ENCODE results near the gene SEMA5A.

Gene SEMA5A

DNA sequence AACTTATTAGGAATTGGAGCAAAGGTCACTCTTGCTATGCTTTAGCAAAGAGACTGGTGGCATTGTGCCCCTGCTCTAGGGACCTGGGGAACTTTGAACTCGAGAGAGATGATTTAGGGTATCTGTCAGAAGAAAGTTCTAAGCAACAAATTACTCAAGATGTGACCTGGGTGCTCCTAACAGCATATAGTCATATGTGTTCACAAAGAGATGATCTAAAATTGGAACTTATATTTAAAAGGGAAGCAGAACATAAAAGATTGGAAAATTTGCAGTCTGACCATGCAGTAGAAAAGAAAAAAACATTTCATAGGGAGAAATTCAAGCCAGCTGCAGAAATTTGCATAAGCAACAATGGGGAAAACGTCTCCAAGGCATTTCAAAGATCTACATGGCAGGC lies 68.3 kb downstream of the SEMA5A start:
- no peak for DNase-seq (ENCODE audit: low spot score)

DNA sequence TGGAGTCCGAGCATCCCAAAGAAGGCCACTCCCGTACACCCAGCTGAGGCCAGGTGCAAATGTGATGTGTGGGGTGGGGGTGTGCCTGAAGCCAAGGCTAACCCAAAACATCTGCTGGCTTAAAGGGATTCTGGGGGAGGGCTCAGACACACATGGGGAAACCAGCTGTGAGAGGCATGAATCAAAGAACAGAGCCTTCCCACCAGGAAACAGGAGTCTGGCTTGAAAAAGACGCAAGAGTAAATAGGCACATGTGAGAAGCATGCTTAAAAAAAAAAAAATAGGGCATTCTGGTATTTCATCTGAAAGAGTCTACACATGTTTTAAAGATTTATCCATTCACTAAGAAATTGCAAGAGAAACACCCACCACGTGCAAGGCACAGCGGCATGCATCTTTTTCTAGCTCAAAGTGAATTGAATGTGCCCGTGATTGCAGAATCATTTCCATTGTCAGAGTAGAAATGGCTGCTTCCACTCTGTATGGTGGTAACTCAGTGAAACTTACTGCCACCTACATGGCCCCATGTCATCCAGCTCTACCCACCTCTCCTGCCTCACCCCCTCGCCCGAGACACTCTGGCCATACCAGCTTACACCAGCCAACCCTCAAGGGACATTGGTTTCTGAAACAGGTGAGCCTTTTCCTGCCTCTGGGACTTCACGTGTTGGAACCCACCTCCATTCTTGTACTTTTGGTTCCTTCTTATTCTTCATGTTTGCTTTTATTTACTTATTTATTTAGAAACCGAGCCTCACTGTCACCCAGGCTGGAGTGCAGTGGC lies 71.5 kb downstream of the SEMA5A start:
- DNase-seq (ENCODE audit: low spot score), result no peak

DNA sequence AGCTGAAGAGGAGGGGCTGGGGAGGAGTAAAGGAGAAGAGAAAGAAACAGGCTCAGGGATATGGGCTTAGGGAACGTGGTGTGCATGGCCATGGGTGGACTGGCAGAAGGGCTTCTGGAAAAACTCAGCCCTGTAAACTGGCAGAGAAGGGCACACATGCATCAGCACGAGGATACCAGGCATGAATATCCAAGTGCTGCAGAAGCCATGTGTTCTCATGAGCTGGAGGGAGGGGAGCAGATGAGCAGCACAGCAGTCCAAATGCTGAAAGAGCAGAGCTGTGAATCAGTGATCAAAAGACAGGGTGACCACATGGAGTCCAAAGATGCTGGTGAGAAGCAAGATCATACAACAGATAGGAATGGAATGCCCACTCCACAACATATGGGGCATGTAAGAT lies 72.3 kb downstream of the SEMA5A start:
- DNase-seq (ENCODE audit: low spot score), result no peak

DNA sequence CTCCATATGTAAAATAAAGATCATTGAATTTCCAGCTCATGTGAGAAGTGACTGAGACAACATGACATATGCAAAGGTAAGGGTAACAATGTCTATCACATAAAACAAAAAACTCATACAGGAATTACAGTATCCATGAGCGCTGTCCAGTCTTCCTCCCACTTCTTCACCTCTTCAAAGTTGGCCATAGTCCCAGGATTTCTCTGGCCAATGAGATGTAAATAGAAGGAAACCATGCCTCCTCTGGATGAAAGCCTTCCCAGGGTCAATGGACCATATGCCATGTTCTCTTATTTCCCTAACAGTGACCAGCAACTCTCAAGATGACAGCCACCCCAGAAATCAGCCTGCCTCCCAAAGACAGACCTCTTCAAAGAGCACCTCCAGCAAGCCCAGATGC lies 75.5 kb downstream of the SEMA5A start:
- DNase-seq (ENCODE audit: low spot score), result no peak

DNA sequence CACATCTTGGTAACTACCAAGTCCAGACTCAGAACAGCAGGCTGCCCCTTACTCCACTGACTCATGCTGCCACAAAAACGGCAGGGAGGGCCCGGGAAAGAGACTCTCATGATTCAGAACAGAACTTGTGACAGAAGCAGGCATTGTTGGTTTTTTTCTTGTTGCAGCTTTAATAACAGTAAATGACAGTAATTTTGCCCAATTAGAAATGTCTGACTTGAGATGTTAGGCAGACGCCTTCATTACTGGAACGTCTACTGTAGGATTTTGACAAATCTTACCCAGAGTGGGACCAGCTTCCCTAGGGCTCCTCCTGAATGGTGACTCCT lies 77.9 kb downstream of the SEMA5A start:
- no peak for DNase-seq (ENCODE audit: low spot score)

DNA sequence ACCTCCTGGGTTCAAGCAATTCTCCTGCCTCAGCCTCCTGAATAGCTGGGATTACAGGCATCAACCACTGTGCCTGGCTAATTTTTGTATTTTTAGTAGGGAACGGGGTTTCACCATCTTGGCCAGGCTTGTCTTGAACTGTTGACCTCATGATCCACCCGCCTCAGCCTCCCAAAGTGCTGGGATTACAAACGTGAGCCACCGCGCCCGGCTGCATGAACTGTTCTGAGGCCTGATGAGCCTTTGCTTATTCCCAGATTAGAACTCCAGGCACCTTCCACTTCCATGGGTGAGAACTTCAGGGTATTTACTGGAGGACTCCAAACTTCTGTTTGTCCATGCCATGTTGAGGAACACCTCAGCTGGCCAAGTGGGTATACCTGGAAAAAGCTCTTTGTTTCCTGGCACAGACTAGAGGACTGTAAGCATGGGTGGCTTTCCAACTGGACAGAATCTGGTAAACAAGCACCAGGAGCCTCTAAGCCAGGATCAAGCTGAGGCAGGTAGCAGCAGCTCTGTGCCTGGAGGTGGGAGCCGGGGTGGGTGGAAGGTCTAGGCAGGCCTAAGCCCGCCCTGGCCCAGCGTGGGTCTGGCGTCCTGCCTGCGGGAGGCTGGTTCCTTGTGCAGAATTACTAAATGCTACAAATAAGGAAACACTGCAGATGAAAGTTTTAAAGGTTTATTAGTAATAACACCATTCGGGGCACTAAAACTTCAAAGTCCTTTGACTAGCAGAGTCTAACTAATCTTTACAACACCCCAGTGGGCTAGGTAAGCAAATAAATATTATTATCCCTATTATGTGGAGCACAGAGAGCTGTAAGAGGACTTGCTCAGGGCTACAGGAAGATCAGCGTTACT lies 78.4 kb downstream of the SEMA5A start:
- DNase-seq (ENCODE audit: low spot score), result no peak

DNA sequence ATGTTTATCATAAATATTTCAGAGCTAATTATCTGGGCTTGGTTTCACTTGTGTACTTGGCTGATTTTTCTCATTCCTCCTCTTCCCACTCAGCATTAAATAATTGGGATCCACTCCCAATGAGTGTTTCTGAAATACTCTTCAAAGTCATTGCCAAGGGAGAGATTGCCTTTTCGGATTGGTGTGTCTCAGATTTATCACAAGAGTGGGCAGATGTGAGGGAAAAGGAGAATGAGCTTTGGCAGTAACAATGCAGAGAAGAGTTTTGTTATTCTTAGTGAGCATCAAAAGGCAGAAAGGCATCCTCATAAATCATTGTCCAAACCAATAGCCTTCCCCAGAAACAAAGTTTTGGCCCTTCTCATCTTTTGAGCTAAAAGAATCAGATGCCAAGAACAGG lies 79.2 kb downstream of the SEMA5A start:
- DNase-seq (ENCODE audit: low spot score), result no peak

DNA sequence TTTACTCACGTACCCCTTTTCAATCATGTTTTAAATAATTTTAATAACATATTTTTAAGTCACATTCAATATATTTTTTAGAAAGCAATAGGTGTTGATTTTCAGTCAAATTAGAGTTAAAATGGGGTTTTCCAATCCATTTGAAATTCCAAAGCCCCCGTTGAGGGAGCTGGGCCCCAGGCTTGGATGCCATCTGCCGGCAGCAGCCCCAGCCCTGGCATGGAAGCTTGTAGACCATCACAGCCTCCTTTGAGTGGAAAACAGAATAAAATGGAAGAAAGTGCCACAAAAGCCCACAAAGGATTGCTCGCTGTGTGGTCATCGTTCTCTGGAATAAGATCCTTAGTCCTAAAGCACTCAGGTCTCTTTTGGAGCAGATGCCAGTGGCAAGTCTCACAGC lies 81.4 kb downstream of the SEMA5A start:
- no peak for DNase-seq (ENCODE audit: low spot score)

DNA sequence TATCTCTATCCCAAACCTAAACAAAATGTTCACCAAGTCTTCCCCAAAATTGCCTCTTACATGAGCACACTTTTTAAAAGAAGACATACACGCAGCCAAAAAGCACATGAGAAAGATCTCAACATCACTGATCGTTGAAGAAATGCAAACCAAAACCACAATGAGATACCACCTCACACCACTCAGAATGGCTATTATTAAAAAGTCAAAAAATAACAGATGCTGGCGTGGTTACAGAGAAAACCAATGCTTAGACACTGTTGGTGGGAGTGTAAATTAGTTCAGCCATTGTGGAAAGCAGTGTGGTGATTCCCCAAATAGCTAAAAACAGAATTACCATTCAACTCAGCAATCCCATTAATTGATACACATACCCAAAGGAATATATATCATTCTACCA lies 83.8 kb downstream of the SEMA5A start:
- no peak for DNase-seq (ENCODE audit: low spot score)

DNA sequence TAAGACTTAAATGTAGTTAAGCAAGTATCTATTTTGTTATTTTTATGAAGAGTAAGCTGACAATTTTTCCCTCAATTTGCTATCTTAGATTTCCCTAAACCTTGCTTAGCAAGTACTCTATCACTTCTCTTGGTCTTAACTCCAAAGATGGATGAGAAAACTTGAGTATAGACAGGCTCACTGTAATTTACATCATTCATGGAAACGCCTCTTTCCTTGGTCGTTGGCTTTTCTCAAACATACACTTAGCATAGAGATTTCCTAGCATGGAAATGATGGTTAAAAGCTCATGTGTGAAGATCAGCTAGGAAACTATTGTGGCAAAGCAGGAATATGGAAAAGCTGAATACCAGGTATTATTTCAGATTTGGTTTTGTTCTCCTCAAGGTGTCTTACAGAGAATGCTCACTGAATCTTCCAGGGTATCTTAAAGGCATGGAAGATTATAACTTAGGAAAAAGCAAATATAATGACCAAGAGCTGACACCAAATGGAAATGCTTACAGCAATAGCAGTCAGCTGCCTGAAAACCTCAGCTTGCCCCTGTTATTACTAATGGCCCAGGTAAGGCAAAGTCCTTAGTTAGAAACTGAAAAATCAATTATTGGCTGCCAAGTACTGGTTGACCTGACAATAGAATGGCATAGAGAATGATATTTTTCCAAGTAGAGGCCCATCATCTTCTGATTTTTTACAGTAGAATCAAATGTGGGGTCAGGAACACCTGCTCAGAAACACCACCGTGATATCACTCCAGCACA lies 84.8 kb downstream of the SEMA5A start:
- no peak for DNase-seq (ENCODE audit: low spot score)

DNA sequence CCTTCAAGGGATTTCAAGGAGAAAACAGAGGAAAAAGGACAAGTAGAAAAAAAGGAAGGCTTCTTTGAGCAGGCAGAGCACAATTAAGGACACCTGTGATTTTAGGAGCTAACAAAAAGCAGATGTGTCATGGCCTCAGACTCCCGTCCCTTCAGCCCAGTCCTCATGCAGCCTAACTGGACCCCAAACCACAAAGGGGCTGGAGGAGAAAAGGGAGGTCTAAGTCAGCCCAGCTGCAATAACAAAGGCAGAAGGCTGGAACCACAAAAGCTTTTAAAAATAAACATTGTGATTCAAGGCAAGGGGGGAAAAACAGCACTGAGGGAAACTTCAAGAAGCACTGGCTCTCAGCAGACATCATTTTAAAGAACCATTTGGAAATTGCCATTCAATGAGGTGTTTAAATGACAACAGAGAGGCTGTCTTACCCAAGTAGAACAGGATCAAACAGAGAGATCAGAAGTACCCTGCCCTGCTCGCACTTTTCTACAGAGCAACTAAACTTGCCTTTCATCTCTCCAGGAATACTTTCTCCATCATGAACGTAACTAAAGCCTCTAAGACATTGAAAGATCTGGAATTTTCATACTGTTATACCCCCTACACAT lies 89.3 kb downstream of the SEMA5A start:
- DNase-seq (ENCODE audit: low spot score), result no peak

DNA sequence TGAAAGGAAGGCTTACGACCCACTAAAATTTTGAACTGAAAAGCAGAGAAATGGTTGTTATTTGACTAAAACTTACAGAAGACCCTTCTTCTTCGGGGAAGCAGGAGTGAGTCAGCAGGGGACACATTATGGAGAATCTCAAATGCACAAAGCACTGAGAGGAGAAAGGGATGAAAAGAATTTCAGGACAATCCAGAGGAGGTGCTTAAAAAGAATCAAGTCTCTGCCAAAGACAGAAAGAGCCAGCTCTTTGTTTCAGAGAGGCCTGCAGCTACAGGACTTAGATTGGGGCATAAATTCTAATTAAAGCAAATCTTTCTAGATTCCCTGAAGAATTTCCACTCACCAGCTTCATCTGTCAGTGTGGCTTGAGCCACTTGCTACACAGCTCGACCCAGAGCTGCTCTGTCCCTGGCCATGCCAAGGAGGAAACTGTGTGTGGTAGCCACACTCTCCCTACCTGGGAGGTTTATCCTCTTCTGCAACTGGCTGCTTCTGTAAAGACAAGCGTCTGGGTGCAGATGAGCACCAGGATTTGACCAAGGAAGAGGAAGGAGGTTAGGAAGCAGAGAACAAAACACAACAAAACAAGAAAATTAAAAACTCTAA lies 89.9 kb downstream of the SEMA5A start:
- DNase-seq (ENCODE audit: low spot score), result no peak

DNA sequence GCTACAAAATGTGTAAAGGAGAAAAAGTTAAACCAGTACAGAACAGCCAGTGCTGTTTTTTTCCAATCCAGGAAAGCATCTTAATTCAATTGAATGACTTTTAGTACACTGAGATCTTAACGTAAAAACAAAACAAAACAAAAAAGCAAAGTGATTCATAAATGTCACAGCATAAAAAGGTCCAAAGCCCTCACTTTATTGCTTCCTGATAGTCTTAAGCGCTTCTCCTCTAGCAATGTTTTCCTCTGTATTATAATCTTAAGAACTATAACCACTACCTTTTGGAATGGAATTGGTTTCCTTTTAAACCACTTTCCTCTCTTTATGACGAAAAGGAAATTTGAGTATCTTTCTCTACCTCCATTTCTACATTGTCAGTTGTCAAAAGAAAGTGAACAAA lies 91.4 kb downstream of the SEMA5A start:
- DNase-seq (ENCODE audit: low spot score), result no peak

DNA sequence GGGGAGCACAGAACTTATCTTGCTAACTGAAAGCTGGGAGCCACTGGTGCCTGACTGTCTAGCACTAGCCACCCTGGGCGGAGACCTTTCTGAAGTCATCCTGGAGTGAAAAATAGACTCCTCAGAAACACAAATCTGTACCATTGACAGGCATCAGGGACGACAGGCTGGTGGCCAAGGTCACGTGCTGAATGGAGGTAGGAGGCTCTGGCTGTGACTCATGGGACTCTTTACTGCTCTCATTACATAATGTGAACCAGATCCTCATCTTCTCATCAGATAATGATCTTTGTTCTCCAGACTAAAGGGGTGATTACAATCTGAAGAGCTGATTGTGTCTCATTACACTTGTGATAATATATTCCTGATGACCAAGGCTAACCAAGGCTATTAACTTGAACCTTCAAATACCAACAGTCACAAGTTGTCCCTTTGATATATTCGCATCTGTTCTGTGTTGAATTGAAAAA lies 91.8 kb downstream of the SEMA5A start:
- DNase-seq (ENCODE audit: low spot score), result no peak

DNA sequence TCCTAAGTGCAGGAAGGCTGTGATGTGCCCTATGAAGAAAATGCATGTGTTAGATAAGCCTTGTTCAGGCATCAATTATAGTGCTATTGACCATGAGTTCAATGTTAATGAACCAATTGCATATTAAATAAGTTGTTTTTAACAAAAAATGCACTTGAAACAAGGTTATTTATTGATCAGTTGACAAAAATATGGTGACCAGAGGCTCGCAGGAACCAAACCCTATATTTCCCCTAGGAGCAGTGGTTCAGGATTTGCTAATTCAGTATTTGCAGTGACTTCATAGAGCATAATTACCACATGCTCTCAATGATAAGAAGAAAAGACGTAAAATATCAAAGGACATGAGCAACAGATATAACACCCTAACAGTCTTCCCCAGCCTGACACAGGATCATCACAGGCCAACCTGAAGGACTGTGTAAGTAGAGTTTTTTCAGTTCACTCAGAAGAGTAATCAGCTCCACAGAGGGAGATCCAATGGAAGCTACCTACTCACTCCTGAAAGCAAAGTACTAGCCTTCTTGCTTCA lies 92.3 kb downstream of the SEMA5A start:
- no peak for DNase-seq (ENCODE audit: low spot score)

DNA sequence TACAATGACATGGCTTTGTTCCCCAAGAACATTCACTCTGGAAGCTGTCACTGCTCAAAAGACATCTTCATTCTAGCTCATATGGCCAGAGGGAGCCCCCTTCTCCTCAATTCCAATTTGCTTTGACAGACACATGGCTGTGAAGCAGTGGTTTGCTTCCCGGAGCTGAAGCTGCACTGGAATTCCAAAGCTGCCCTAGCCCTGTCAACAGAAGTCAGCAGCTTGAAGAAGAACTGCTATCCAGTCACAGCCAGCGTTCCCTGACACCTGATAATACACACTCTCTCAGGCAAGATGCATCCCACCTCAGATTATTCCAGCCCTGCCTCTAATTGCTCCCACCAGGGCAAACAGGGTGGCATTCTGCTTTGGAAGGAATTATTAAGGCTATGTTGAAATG lies 93.7 kb downstream of the SEMA5A start:
- DNase-seq (ENCODE audit: low spot score), result no peak

DNA sequence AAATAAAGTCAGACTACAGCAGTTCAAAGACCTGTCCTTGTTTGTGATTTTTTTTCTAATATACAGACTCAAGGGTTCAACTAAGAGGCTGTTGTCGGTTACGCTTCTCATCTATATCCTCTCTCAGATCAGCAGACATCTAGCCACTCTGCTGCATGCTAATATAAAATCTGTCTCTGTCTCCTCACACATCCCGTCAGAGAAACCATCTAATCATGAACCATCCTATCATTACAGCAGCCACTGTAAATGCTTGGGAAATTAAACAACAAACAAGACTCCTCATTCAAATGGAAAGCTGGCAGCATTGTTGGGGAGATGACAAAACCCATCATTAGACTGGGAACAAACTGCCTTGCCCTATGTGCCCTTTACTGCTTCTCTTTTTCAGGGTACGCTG lies 94.8 kb downstream of the SEMA5A start:
- no peak for DNase-seq (ENCODE audit: low spot score)

DNA sequence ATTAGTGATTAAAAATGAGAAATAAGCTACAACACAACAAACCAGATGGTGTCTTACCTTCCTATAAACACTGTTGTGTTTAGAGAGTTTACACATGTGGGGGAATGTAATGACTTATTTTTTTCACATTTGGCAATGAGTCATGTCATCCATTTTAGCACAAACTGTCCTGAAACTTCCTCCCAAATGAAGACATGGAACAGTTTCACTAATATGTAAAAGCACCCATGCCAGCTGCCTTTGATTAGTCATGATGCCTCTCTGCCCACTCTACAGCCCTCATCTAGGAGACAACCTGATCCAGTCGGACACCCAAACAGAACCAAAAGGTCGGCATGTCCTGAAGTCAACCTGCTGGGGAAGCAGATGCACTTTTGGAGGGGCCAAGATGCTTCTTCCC lies 98.2 kb downstream of the SEMA5A start:
- DNase-seq (ENCODE audit: low spot score), result no peak

DNA sequence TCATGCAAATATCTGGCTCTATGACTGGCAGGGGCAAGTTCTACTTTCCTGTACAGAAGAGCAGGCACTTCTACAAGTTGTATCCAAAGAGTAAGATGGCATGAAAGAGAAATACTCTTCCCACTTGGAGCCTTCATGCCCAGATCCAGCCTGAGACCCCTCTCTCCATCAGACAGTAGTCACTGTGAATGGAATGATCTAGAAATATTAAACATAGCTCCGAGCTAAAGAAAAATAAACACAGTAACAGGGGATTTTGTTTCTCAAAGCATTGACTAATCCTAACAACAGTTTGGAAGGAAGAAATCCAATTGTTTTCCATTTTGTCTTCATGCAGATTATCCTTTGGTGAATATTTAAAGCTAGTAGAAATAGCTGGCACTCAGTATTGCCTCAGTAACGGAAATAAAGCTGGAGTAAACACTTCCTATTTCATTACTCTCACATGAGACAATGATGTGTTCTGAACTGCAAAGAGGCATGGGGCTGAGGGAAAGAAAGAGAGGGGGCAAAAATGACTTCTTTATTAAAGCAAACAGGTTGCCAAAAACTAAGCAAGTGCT lies 100.0 kb downstream of the SEMA5A start:
- DNase-seq (ENCODE audit: low spot score), result no peak

DNA sequence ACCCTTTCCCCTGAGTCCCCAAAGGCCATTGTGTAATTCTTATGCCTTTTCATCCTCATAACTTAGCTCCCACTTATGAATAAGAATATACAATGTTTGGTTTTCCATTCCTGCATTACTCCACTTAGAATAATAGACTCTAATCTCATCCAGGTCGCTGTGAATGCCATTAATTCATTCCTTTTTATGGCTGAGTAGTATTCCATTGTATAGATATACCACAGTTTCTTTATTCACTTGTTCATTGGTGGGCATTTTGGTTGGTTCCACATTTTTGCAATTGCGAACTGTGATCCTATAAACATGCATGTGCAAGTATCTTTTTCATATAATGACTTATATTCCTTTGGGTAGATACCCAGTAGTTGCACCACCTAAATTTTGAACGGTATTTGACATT lies 101.5 kb downstream of the SEMA5A start:
- no peak for DNase-seq (ENCODE audit: low spot score)

DNA sequence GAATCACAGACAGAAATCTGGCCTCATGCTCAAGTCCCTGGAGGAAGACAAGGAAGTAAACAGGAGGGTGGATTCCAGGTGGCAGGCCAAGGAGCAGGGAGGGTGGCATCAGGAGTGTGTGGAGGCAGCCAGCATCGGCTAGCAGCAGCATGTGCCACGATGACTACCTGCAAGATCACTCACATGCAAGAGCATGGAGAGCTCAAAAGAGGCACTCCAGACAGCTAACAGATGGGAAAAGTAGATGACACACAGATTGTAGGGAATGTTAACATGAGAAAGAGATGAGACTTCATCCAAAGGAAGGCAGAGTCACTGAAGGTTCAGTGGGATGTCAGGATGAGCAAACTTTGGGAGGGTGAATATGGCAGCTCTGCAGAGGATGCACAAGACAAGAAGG lies 104.3 kb downstream of the SEMA5A start:
- no peak for DNase-seq (ENCODE audit: low spot score)
